Activated T-helper 1 cell treated with anti-CD3 and anti-CD28 coated beads, Interleukin-12 subunit alpha, Interleukin-12 subunit beta, Interleukin-2, Interleukin-4 antibody, amounts not matched to agents 30 ng/mL and 10 ng/mL and 1 ng/mL, durations not matched to agents 14 hours and 24 hours and 36 hours (primary cell): Measurements from ENCODE around the gene PDE4D. TPM values are rescaled to one million over a fixed set of nuclear protein-coding genes. Genes with fewer than 3 reads are reported as not detected.
"Not testable (repeated sequence)": the region's sequence is repeated elsewhere in the genome, so short reads cannot be mapped to it uniquely, and the experiment has no call there.

Experiments
- DNase-seq: peaks from one replicate; pipeline ENCODE4 v3.0.0; 2021; ENCODE audit warnings: low spot score
- H3K27ac Mint-ChIP-seq: one replicate; pipeline ENCODE4 v1.8.0; 2021; ENCODE audit warnings: mild to moderate bottlenecking, mixed read lengths
- H3K27me3 Mint-ChIP-seq: one replicate; pipeline ENCODE4 v1.8.0; 2022; ENCODE audit warnings: mild to moderate bottlenecking, moderate library complexity, mixed read lengths; ENCODE audit not compliant: insufficient read depth
- H3K36me3 Mint-ChIP-seq: one replicate; pipeline ENCODE4 v1.8.0; 2021; ENCODE audit warnings: low read depth, mixed read lengths
- H3K4me1 Mint-ChIP-seq: one replicate; pipeline ENCODE4 v1.8.0; 2021; ENCODE audit warnings: low read depth, mixed read lengths
- H3K4me3 Mint-ChIP-seq: one replicate; pipeline ENCODE4 v1.8.0; 2021; ENCODE audit warnings: mild to moderate bottlenecking, moderate library complexity, mixed read lengths
- H3K9me3 Mint-ChIP-seq: one replicate; pipeline ENCODE4 v1.8.0; 2021; ENCODE audit warnings: mixed read lengths
- intact Hi-C: fragments of 100-400 bp; cut with micrococcal nuclease; formaldehyde crosslinking; loops from one replicate; pipeline ENCODE4 v1.15.1; 2024
- total RNA-seq: library from RNA; stranded (reverse); gene quantifications from 2 replicates; pipeline ENCODE4 v1.2.3, GENCODE V29; 2022

The PDE4D gene
- total RNA-seq, 1 donor from 2014 or later, result 50.6 TPM

DNA sequence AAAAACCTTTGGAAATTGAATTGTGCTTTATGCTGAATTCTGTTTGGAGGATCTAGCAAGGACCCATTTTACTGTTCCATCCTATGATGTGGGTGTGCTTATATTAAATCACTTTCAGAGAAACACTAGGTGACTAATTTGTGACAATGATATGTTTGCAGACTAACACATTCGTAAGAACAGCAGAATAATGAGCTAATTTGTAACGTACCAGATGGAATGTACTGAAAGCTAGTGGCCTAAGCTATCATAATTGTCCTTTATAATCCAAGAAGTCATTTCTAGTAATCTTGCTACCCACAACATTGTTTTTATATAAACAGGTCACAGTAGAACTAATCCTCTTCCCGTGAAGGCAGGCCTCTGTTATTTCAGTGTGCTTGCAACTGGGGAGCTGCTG lies 292.5 kb downstream of the PDE4D start:
- Mint-ChIP-seq H3K9me3 (peaks cover 14% of the 10 kb centered on the region), H3K4me3 (no peak overlapping the region), H3K36me3 (peaks cover 6% of the 10 kb centered on the region), H3K27me3 (peaks cover 2% of the 10 kb centered on the region), H3K27ac (no peak overlapping the region), H3K4me1 (peaks cover 26% of the 10 kb centered on the region)
- intact Hi-C loops, result loop anchor here (5.0 kb wide), 1 partner anchor 166 kb away; no protein-coding TSS in a partner anchor
- no peak for DNase-seq

DNA sequence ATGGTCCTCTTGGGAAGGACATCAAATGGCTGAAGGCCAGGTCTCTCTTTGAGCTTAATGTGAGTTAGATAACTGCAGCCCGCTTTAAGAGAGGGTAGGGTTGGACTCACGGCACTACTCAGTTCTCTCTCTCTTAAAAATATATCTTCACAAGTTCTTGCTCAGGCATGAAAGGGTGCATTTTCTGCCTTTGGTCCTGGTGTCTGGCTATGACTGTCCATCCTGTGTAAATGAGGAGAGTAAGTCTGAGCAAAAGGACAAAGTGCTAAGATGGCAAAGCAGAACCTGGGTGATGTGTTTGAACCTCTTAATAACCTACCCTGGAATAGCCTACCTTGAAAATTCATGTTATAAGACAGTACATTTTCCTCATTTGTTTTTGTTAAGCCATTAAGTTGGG lies 293.4 kb downstream of the PDE4D start:
- H3K27me3 Mint-ChIP-seq, result peaks cover 3% of the 10 kb centered on the region
- H3K27ac Mint-ChIP-seq, result no peak overlapping the region
- intact Hi-C loops, result loop anchor here (5.0 kb wide), 1 partner anchor 167 kb away; no protein-coding TSS in a partner anchor
- DNase-seq, result no peak
- H3K9me3 Mint-ChIP-seq, result peaks cover 14% of the 10 kb centered on the region
- H3K36me3 Mint-ChIP-seq, result peaks cover 9% of the 10 kb centered on the region
- H3K4me3 Mint-ChIP-seq, result no peak overlapping the region
- H3K4me1 Mint-ChIP-seq, result peaks cover 26% of the 10 kb centered on the region

DNA sequence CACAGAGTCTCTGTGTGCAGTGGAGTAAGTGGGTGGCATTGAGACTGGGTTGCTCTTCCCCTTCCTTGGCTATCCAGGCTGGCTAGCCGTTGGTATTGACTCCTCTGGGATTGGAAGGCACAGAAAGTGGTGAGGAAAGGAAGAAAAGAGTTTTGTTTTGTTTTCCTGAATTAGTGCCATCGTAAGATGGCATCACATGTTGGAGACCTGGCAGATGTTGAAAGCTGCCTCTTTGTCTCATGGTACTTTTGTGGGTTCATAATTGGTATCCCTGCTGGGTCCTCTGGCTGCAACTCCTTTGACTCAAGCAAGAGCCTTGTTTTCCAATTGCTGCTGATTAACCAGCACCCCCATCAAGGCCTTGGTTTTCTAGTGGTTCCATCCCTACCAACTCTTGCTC lies 293.8 kb downstream of the PDE4D start:
- no peak for DNase-seq
- H3K4me1 Mint-ChIP-seq, result peaks cover 27% of the 10 kb centered on the region
- no peak overlapping the region for H3K4me3 Mint-ChIP-seq
- peaks cover 9% of the 10 kb centered on the region for H3K36me3 Mint-ChIP-seq
- intact Hi-C loops, result loop anchor here (5.0 to 10.0 kb wide), 3 partner anchors 168 to 1685 kb away; no protein-coding TSS in a partner anchor
- peaks cover 14% of the 10 kb centered on the region for H3K9me3 Mint-ChIP-seq
- H3K27ac Mint-ChIP-seq, result no peak overlapping the region
- H3K27me3 Mint-ChIP-seq, result peaks cover 3% of the 10 kb centered on the region

DNA sequence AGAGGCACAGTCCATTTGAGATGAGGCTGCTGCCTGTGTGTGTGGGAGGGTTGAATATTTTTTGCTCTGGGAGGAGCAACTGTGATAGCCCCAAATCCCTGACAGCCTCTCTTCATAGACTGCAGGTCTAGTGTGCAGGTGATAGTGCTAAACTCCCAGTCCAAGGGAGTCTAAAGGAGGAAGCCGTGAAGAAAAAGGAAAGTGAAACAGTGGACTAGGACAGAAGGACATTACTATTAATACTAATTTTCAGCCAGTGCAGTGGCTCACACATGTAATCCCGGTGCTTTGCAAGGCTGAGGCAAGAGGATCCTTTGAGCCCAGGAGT lies 295.0 kb downstream of the PDE4D start:
- intact Hi-C loops, result loop anchor here (10.0 kb wide), 2 partner anchors 564 to 1686 kb away; no protein-coding TSS in a partner anchor
- H3K27ac Mint-ChIP-seq, result no peak overlapping the region
- peaks cover 12% of the 10 kb centered on the region for H3K9me3 Mint-ChIP-seq
- H3K27me3 Mint-ChIP-seq, result peaks cover 3% of the 10 kb centered on the region
- H3K36me3 Mint-ChIP-seq, result peaks cover 8% of the 10 kb centered on the region
- no peak overlapping the region for H3K4me3 Mint-ChIP-seq
- H3K4me1 Mint-ChIP-seq, result peaks cover 36% of the 10 kb centered on the region
- no peak for DNase-seq

DNA sequence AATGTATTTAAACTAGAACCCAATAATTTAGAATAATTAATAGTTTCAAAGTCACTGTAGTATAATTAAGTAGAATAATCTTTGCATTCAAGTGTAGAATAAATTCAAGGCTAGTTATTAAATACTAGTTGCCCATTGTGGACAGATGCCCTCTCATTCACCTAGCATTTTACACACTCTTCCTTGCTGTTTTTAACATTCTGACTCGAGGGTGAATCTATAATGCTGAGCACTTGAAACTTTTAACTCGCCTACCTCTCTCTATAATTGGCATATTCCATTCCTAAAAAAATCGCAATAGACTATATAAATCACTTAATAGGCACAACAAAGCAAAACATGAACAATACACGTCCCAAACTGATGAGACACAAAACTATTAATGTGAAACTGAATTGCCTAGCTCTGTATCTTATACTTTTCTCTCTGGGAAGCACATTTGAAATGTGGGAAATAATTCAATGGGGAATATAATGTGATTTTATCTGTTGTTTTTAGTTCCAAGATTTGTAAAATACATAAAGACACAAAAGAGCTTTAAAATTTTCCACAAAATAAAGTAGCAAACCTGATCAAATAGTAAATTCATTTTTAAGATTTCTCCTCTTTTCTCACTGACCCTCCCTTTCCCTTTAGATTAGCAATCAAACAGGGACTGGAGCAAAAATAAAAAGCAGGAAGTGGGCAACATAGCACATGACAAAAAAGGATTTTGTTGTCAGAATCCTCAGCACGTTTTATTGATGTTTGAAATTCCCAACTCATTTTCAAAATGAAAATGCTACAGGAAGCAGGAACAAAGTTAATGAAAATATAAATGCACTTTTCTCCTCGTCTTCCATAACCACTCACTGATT lies 295.6 kb downstream of the PDE4D start:
- H3K36me3 Mint-ChIP-seq, result peaks cover 10% of the 10 kb centered on the region
- peaks cover 12% of the 10 kb centered on the region for H3K9me3 Mint-ChIP-seq
- H3K27me3 Mint-ChIP-seq, result peaks cover 3% of the 10 kb centered on the region
- DNase-seq, result no peak
- H3K4me3 Mint-ChIP-seq, result no peak overlapping the region
- peak overlapping the region; percentile 1 for H3K27ac Mint-ChIP-seq
- peaks cover 39% of the 10 kb centered on the region for H3K4me1 Mint-ChIP-seq
- intact Hi-C loops, result loop anchor here (10.0 kb wide), 2 partner anchors 563 to 1687 kb away; no protein-coding TSS in a partner anchor

DNA sequence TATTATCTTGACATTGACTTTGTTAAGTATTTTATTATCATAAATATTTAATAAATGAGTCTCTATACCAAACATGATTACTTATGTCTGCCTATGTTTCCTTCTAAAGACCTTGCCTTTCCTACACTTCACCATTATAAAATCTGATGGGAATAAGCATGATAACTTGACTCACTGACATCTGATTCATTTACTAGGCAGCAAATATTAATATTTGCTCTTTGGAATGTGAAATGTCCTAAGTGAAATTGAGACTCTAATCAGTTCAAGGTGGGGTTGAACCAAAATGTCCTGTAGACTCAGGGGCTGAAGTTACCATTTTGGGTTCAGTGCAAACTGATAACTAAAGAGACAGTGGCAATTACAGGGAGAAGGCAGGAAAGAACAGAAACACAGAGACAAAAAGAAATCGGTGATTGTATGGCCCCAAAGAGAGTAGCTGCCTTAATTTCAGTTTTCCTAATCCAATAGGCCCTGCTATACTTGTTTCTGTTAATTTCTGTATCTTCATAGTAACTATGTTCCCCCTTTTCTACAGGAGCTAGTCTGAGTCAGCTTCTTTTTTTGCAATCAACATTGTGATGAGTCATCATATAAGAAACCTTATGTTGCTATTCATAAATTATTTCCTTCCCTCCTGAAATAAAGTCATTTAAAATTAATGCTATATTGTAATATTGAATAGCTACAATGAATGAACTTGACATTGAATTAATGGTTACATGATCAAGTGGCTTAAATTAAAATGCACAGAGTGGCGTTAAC lies 296.8 kb downstream of the PDE4D start:
- H3K27me3 Mint-ChIP-seq, result peaks cover 2% of the 10 kb centered on the region
- no peak overlapping the region for H3K27ac Mint-ChIP-seq
- H3K4me1 Mint-ChIP-seq, result peaks cover 45% of the 10 kb centered on the region
- peaks cover 8% of the 10 kb centered on the region for H3K36me3 Mint-ChIP-seq
- H3K4me3 Mint-ChIP-seq, result no peak overlapping the region
- DNase-seq, result no peak
- peaks cover 8% of the 10 kb centered on the region for H3K9me3 Mint-ChIP-seq
- intact Hi-C loops, result loop anchor here (10.0 kb wide), 2 partner anchors 562 to 1688 kb away; no protein-coding TSS in a partner anchor

DNA sequence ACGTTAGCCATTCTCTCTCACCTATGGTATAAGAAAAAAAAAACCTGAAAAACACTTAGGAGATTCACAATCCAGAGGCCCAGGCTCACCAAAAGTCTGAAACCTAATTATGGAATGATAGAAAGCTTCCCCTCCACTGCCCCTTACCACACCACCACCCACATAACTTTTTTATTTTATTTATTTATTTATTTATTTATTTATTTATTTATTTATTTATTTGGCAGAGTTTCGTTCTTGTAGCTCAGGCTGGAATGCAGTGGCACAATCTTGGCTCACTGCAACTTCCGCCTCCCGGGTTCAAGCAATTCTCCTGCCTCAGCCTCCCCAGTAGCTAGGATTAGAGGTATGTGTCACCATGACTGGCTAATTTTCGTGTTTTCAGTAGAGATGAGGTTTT lies 299.4 kb downstream of the PDE4D start:
- not testable (repeated sequence) for DNase-seq, H3K27ac Mint-ChIP-seq, H3K9me3 Mint-ChIP-seq, H3K27me3 Mint-ChIP-seq, H3K36me3 Mint-ChIP-seq, H3K4me3 Mint-ChIP-seq
- peaks cover 51% of the 10 kb centered on the region for H3K4me1 Mint-ChIP-seq
- intact Hi-C loops, result loop anchor here (5.0 to 10.0 kb wide), 5 partner anchors 63 to 1691 kb away; no protein-coding TSS in a partner anchor

DNA sequence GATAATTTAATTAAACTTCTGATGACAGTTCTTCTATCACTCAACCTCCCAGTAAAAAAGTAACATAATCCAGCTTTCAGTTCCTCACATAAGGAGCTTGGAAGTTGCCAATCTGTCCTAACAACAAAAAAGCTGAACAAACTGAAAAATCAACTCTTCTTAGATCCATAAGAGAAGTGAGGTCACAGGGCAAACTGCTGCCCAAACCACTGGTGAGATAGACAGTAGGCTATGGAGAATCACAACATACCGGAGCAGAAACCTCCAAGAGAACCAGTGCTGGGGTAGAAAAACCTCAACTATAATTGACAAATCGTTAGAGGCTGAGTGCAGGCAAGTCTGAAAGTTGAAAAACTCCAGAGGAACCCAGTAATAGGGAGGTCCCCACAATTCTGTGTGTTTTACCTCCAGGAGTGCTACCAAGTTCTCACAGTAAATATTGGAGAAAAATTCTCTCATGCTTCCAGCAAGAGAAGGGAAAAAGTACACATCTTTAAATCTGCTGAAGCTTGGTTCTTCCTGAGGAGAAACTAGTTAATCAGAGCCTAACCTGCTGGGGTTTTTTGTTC lies 300.0 kb downstream of the PDE4D start:
- Mint-ChIP-seq H3K9me3 (peaks cover 5% of the 10 kb centered on the region), H3K4me1 (peaks cover 48% of the 10 kb centered on the region), H3K27me3 (peaks cover 2% of the 10 kb centered on the region), H3K36me3 (peaks cover 5% of the 10 kb centered on the region), H3K27ac (no peak overlapping the region), H3K4me3 (no peak overlapping the region)
- no peak for DNase-seq
- intact Hi-C loops, result loop anchor here (5.0 to 10.0 kb wide), 5 partner anchors 64 to 1691 kb away; no protein-coding TSS in a partner anchor

DNA sequence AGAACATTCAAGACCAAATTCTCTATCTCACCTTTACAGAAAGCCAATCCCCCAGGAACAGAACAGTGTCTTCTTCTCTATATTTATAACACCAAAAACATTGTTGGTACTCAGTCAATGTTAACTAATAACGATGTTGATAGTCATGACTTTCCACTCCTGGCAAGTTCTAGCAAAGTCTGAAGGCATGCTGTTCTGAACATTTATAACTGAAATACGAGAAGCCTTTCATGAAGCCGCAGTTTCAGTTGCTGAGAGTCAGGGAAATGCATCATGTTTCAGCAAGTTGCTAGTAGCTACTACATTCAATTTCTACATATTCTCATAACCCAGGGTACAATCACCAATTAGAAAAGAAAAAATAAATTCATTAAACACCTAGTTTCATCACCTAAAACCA lies 301.4 kb downstream of the PDE4D start:
- no peak for DNase-seq
- Mint-ChIP-seq H3K4me3 (peak overlapping the region; percentile 19), H3K4me1 (peaks cover 50% of the 10 kb centered on the region), H3K27me3 (peaks cover 9% of the 10 kb centered on the region), H3K36me3 (peaks cover 5% of the 10 kb centered on the region), H3K27ac (peak overlapping the region; percentile 72), H3K9me3 (peaks cover 5% of the 10 kb centered on the region)
- intact Hi-C loops, result loop anchor here (5.0 to 10.0 kb wide), 5 partner anchors 65 to 1693 kb away; no protein-coding TSS in a partner anchor

DNA sequence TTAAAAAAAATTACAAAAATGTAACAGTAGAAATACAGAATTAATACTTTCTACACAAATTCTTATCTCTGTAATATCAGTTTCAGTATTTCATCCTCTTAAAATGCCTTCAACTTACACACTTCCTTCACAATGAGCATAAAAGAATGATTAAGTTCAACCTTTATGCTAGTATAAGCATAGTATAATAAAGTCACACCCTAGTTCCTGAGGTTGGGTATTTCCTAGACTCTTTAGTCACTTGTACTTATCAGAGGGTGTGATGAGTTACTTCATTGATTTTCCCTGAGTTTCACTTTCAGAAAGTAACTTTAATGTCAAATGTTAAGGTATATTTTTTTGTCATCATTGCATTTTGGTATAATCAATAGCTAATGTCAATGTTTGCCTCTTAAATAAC lies 302.4 kb downstream of the PDE4D start:
- Mint-ChIP-seq H3K4me3 (peak overlapping the region; percentile 30), H3K4me1 (peaks cover 55% of the 10 kb centered on the region), H3K9me3 (peaks cover 5% of the 10 kb centered on the region), H3K27me3 (peaks cover 13% of the 10 kb centered on the region), H3K36me3 (peaks cover 6% of the 10 kb centered on the region), H3K27ac (no peak overlapping the region)
- DNase-seq, result no peak
- intact Hi-C loops, result loop anchor here (1.0 to 10.0 kb wide), 7 partner anchors 18 to 1694 kb away; no protein-coding TSS in a partner anchor

DNA sequence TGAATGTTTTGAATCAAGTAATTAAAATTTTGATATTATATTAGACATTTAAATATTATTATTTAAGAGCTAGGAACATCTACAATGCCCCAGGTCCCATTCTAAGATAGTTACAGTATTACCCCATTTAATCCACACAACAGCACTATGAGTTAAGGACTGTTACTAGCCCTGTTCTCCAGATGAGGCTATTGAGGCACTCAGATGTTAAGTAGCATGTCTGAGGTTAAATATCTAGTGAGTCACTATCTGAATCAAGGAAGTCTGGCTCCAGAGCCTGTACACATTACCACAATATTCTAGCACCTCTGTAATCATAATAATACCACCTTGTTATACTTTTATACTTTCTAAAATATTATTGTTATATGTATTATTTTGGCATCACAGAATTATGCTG lies 304.6 kb downstream of the PDE4D start:
- no peak for DNase-seq
- Mint-ChIP-seq H3K4me1 (peaks cover 56% of the 10 kb centered on the region), H3K9me3 (no peaks in the 10 kb centered on the region), H3K4me3 (no peak overlapping the region), H3K36me3 (peaks cover 3% of the 10 kb centered on the region), H3K27ac (no peak overlapping the region), H3K27me3 (peaks cover 18% of the 10 kb centered on the region)
- intact Hi-C loops, result no loop called here

DNA sequence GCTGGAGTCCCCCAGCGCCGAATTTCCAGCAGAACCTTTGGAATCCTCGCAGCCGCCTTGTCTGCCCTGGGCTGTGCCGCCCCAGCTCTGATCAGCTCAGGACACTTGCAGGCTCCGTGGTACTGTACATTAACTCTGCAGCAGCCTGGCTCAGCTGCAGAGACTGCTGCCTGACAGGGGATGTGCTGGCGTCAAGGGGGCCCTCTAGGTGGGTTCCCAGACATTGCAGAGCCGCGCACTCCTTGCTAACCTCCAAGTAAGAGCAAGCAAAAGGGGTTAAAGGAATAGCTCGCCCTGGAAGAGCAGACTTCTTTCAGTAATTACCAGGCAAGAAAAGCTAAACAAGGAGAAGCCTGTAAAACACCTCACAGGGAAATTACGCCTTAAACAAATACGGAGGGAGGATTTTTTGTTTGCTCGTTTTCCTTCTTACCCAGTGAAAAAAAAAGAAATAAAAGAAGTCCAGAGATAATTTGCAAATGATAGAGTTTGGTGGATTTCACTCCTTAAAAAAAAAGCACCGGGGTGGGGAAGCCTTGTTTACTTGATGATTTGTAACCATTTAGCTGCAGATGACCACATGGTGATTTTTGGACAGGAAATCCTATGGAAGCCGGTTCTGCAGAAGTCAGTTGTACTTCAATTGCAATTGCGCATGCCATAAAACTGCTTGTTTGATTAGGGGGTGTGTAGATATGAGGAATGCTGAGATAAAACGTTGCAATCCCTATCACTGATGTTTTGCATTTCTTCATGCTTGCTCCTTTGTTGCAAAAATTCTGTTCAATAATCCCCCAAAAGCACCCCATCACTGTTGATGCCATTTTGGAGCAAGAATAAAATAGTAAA lies 305.8 kb downstream of the PDE4D start:
- no peaks in the 10 kb centered on the region for H3K9me3 Mint-ChIP-seq
- peaks cover 1% of the 10 kb centered on the region for H3K36me3 Mint-ChIP-seq
- peaks cover 19% of the 10 kb centered on the region for H3K27me3 Mint-ChIP-seq
- intact Hi-C loops, result no loop called here
- H3K4me1 Mint-ChIP-seq, result peaks cover 49% of the 10 kb centered on the region
- H3K27ac Mint-ChIP-seq, result no peak overlapping the region
- peak overlapping the region; percentile 11 for H3K4me3 Mint-ChIP-seq
- DNase-seq, result no peak
